Measurements from ENCODE around the gene SORBS2. TPM values are rescaled to one million over a fixed set of nuclear protein-coding genes. Genes with fewer than 3 reads are reported as not detected.

Gene SORBS2
- total RNA-seq, 1 experiment from 2014 or later, result 9.7 TPM

DNA sequence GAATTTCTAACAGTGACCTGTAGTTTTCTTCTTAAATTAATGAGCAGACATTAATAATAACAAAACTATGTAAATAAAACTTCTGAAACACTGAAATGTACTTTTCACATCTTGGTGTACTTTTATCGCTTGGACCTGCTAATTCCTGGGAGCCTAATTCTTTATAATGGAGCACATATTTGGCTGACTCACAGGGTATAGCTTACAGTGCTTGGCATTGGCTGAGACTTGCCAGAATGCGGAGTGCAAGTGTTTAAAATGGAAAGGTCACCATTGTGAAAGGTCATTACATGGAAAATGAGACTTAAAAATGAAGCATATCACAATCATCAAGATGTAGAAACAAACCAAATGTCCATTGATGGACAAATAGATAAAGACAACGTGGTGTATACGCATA lies 139.4 kb downstream of the SORBS2 start:
- Mint-ChIP-seq H3K4me3 (no peak overlapping the region), H3K9me3 (no peaks in the 10 kb centered on the region), H3K4me1 (0 out of 4 replicates have a peak, but pooled peaks cover 0 to 3% of the 10 kb centered on the region in 2 experiments), H3K36me3 (ENCODE audit: insufficient read depth in 1 of 3, low read depth in 3 of 3) (peaks cover 5 to 36% (median 29%) of the 10 kb centered on the region in 3 experiments), H3K27me3 (ENCODE audit: low read depth) (no peaks in the 10 kb centered on the region), H3K27ac (no peak overlapping the region)
- H3K27ac ChIP-seq (ENCODE audit: insufficient read length, low read depth, low read length), result no peak overlapping the region
- no peak overlapping the region for H2BK120ac ChIP-seq (ENCODE audit: low read depth, low read length, poor library complexity, severe bottlenecking)
- H2BK5ac ChIP-seq (ENCODE audit: insufficient read length, low read length), result no peak overlapping the region
- no peaks in the 10 kb centered on the region for H3K79me1 ChIP-seq (ENCODE audit: insufficient read depth, low read depth, low read length, poor library complexity, severe bottlenecking)
- no peak overlapping the region for H4K8ac ChIP-seq (replicated peaks; ENCODE audit: insufficient read length, low read depth, low read length)
- DNase-seq, result no peak
- no peaks in the 10 kb centered on the region for H3K79me2 ChIP-seq (ENCODE audit: insufficient read depth, low read length)
- no peaks in the 10 kb centered on the region for H3K27me3 ChIP-seq (ENCODE audit: insufficient read depth, low read length)
- H3K4me2 ChIP-seq (ENCODE audit: insufficient read depth, insufficient read length, low read length), result no peak overlapping the region
- no peak overlapping the region for H3K23ac ChIP-seq (ENCODE audit: insufficient read length, low read depth, low read length)
- TF ChIP-seq, protein P1, sequence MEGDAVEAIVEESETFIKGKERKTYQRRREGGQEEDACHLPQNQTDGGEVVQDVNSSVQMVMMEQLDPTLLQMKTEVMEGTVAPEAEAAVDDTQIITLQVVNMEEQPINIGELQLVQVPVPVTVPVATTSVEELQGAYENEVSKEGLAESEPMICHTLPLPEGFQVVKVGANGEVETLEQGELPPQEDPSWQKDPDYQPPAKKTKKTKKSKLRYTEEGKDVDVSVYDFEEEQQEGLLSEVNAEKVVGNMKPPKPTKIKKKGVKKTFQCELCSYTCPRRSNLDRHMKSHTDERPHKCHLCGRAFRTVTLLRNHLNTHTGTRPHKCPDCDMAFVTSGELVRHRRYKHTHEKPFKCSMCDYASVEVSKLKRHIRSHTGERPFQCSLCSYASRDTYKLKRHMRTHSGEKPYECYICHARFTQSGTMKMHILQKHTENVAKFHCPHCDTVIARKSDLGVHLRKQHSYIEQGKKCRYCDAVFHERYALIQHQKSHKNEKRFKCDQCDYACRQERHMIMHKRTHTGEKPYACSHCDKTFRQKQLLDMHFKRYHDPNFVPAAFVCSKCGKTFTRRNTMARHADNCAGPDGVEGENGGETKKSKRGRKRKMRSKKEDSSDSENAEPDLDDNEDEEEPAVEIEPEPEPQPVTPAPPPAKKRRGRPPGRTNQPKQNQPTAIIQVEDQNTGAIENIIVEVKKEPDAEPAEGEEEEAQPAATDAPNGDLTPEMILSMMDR (conservative IDR thresholded peaks at IDR 0.05), result no peak
- H2BK20ac ChIP-seq (ENCODE audit: low read depth, low read length, poor library complexity, severe bottlenecking), result no peak overlapping the region
- no peak overlapping the region for H3K4ac ChIP-seq (ENCODE audit: low read depth, low read length)
- H2AFZ ChIP-seq (ENCODE audit: low read length), result no peak overlapping the region
- no peak overlapping the region for H3T11ph ChIP-seq (ENCODE audit: low read length)
- H4K20me1 ChIP-seq (ENCODE audit: control insufficient read depth, insufficient read depth, insufficient read length), result no peaks in the 10 kb centered on the region
- no peak overlapping the region for H3K18ac ChIP-seq (ENCODE audit: insufficient read length, low read depth, low read length)
- no peak overlapping the region for H4K5ac ChIP-seq (ENCODE audit: insufficient read length, low read depth, low read length)
- H3K9ac ChIP-seq (ENCODE audit: extremely low read depth, insufficient read length, low read length), result no peak overlapping the region
- H3K56ac ChIP-seq (ENCODE audit: insufficient read length, low read depth, low read length), result no peak overlapping the region
- H2BK12ac ChIP-seq (ENCODE audit: insufficient read length, low read depth, low read length), result no peak overlapping the region
- WGBS (ENCODE audit: extremely low coverage, insufficient read length, low lambda C conversion rate), result no CpG with 5 or more reads among the region's 4 CpGs
- no peak overlapping the region for H2BK15ac ChIP-seq (ENCODE audit: low read depth, low read length)
- no peaks in the 10 kb centered on the region for H3K4me1 ChIP-seq (ENCODE audit: insufficient read depth, low read length)
- H2AK5ac ChIP-seq (ENCODE audit: insufficient read length, low read length), result no peak overlapping the region
- no peak overlapping the region for H3K14ac ChIP-seq (ENCODE audit: insufficient read depth, low read length)
- no peaks in the 10 kb centered on the region for H3K23me2 ChIP-seq (ENCODE audit: insufficient read length, low read depth, low read length, poor library complexity, severe bottlenecking)
- no peaks in the 10 kb centered on the region for H3K9me3 ChIP-seq (ENCODE audit: control insufficient read depth, low read depth, low read length)
- no peak overlapping the region for H4K91ac ChIP-seq (ENCODE audit: insufficient read length, low read depth, low read length)
